ENCODE results near the gene OR2T33.
"Not testable (repeated sequence)": the region's sequence is repeated elsewhere in the genome, so short reads cannot be mapped to it uniquely, and the experiment has no call there.

The OR2T33 gene

GRCh38 chr1:248277876-248278275, at the start of gene OR2T33:
TSS of gene OR2T33 (minus strand) at chr1:248277976. CDS start at chr1:248273814, 4,162 bp downstream.
- no peak for DNase-seq (ENCODE audit: low read depth)

GRCh38 chr1:248324468-248324867, 46.7 kb upstream of the OR2T33 start, which contains the start of gene OR2M7:
TSS of gene OR2M7 (minus strand) at chr1:248324568. CDS start at chr1:248324568, 0 bp downstream.
- no peak for DNase-seq (ENCODE audit: low read depth)

- no peak for DNase-seq (ENCODE audit: low read depth)
Measured at GRCh38 chr1:248316796-248317195, 39.0 kb upstream of the OR2T33 start.

- not testable (repeated sequence) for DNase-seq (ENCODE audit: low read depth)
Measured at GRCh38 chr1:248306740-248307139, 29.0 kb upstream of the OR2T33 start.

- no peak for DNase-seq (ENCODE audit: low read depth)
Measured at GRCh38 chr1:248306103-248306502, 28.3 kb upstream of the OR2T33 start.

GRCh38 chr1:248305672-248306071, 27.9 kb upstream of the OR2T33 start:
- not testable (repeated sequence) for DNase-seq (ENCODE audit: low read depth)

- DNase-seq (ENCODE audit: low read depth), result no peak
Measured at GRCh38 chr1:248303324-248303723, 25.5 kb upstream of the OR2T33 start, which contains the start of gene OR2T12. TSS of gene OR2T12 (minus strand) at chr1:248303424. CDS start at chr1:248295578, 7,846 bp downstream.

GRCh38 chr1:248288391-248288790, 10.6 kb upstream of the OR2T33 start:
- no peak for DNase-seq (ENCODE audit: low read depth)

GRCh38 chr1:248273225-248273624, 4.6 kb downstream of the OR2T33 start:
- DNase-seq (ENCODE audit: low read depth), result not testable (repeated sequence)

- DNase-seq (ENCODE audit: low read depth), result no peak
Measured at GRCh38 chr1:248268178-248268577, 9.6 kb downstream of the OR2T33 start.

- DNase-seq (ENCODE audit: low read depth), result not testable (repeated sequence)
Measured at GRCh38 chr1:248259309-248259708, 18.5 kb downstream of the OR2T33 start.

- peak; percentile 11 for DNase-seq (ENCODE audit: low read depth)
Measured at GRCh38 chr1:248243204-248243603, 34.6 kb downstream of the OR2T33 start.

GRCh38 chr1:248239478-248239877, 38.3 kb downstream of the OR2T33 start:
- no peak for DNase-seq (ENCODE audit: low read depth)

- no peak for DNase-seq (ENCODE audit: low read depth)
Measured at GRCh38 chr1:248231117-248231516, 46.7 kb downstream of the OR2T33 start, which contains the start of gene OR2M4. TSS of gene OR2M4 (plus strand) at chr1:248231417. CDS start at chr1:248238929, 7,512 bp downstream.

GRCh38 chr1:248229360-248229908, 48.3 kb downstream of the OR2T33 start:
- DNase-seq (ENCODE audit: low read depth), result no peak

GRCh38 chr1:248225537-248225936, 52.2 kb downstream of the OR2T33 start:
- DNase-seq (ENCODE audit: low read depth), result no peak

Measured in EH (cell line).